Keratinocyte (primary cell): ENCODE results near the gene NOVA2.

Experiments
- CTCF ChIP-seq, 3 experiments: IDR thresholded peaks in 1 of 3; conservative IDR thresholded peaks in 1 of 3; optimal IDR thresholded peaks in 1 of 3; 2 replicates in 2 of 3; 3 replicates in 1 of 3; pipeline versions ENCODE3 to v1.5.1; 2011; ENCODE audit warnings: low read length in 3 of 3, mild to moderate bottlenecking in 3 of 3, moderate library complexity in 2 of 3, control low read depth in 1 of 3, inconsistent platforms in 1 of 3; ENCODE audit not compliant: insufficient read depth in 2 of 3; ENCODE audit errors: extremely low read depth in 1 of 3
- EZH2 ChIP-seq: IDR thresholded peaks from one replicate; pipeline ENCODE4 v1.6.1; 2012; ENCODE audit warnings: inconsistent platforms, mild to moderate bottlenecking, low read length, moderate library complexity

- TF ChIP-seq EZH2, result no peak
- TF ChIP-seq CTCF (optimal IDR thresholded peaks at IDR 0.05 in 1 of 3, IDR thresholded peaks at IDR 0.05 in 1 of 3, conservative IDR thresholded peaks at IDR 0.05 in 1 of 3; ENCODE audit: extremely low read depth in 1 of 3, insufficient read depth in 2 of 3, low read length in 3 of 3), result no peak
Observed at GRCh38 chr19:45938733-45939319, 34.8 kb downstream of the NOVA2 start.
